CD4-positive, alpha-beta T cell (primary cell): ENCODE measurements around the gene SEMA3E. TPM values are rescaled to one million over a fixed set of nuclear protein-coding genes. Genes with fewer than 3 reads are reported as not detected.

Experiments used
- ATAC-seq: fragments of 200-7000 bp; cut with Tn5 transposase; one replicate; pipeline ENCODE4 v1.10.0; 2022; ENCODE audit warnings: mild to moderate bottlenecking; ENCODE audit not compliant: poor library complexity
- CTCF ChIA-PET: fragments of 350-600 bp; sonication (Branson Sonifier 250); formaldehyde crosslinking; loops from one replicate; lab custom pipeline; 2021; ENCODE audit warnings: antibody characterized with exemption, inconsistent platforms; lab: Charles Lee
- POLR2A ChIA-PET: fragments of 350-600 bp; sonication (Branson Sonifier 250); formaldehyde crosslinking; loops from one replicate; lab custom pipeline; 2021; ENCODE audit warnings: antibody characterized with exemption, inconsistent platforms; lab: Charles Lee
- DNase-seq, 14 experiments: peaks; one replicate each; pipeline ENCODE4 v3.0.0-alpha.2; 2013 to 2020; ENCODE audit warnings: mixed read lengths in 2 of 14
- H3K27ac ChIP-seq, 2 donors: one replicate each; pipeline versions ENCODE4 v1.5.1 to v1.7.0; 2013; ENCODE audit warnings: low read length in 2 of 2, low read depth in 1 of 2, mild to moderate bottlenecking in 1 of 2
- H3K27me3 ChIP-seq, 2 experiments: 1 replicate in 1 of 2; 2 replicates in 1 of 2; pipeline versions ENCODE4 v1.6.1 to v1.7.0; 2013; ENCODE audit warnings: low read length in 2 of 2, control low read depth in 1 of 2, mild to moderate bottlenecking in 1 of 2, moderate library complexity in 1 of 2; ENCODE audit not compliant: insufficient read depth in 2 of 2, control insufficient read depth in 1 of 2
- H3K36me3 ChIP-seq: one replicate; pipeline ENCODE4 v1.6.1; 2013; ENCODE audit warnings: low read length, control low read depth; ENCODE audit not compliant: insufficient read depth
- H3K4me1 ChIP-seq: one replicate; pipeline ENCODE4 v1.6.1; 2013; ENCODE audit warnings: low read length, control low read depth; ENCODE audit not compliant: insufficient read depth
- H3K4me3 ChIP-seq: one replicate; pipeline ENCODE4 v1.5.1; 2013; ENCODE audit warnings: mild to moderate bottlenecking, low read length, moderate library complexity
- H3K9me3 ChIP-seq, 2 experiments: 1 replicate in 1 of 2; 2 replicates in 1 of 2; pipeline versions ENCODE4 v1.6.1 to v1.7.0; 2013; ENCODE audit warnings: low read length in 2 of 2, mild to moderate bottlenecking in 2 of 2, control low read depth in 1 of 2, moderate library complexity in 1 of 2; ENCODE audit not compliant: control insufficient read depth in 1 of 2, insufficient read depth in 1 of 2
- H3K27ac Mint-ChIP-seq: one replicate; pipeline ENCODE4 v1.8.0; 2020; ENCODE audit warnings: mixed read lengths
- H3K27me3 Mint-ChIP-seq: one replicate; pipeline ENCODE4 v1.8.0; 2021; ENCODE audit warnings: mixed read lengths
- H3K36me3 Mint-ChIP-seq: one replicate; pipeline ENCODE4 v1.8.0; 2021; ENCODE audit warnings: low read depth, mixed read lengths
- H3K4me1 Mint-ChIP-seq: one replicate; pipeline ENCODE4 v1.8.0; 2021; ENCODE audit warnings: low read depth, mixed read lengths
- H3K4me3 Mint-ChIP-seq: one replicate; pipeline ENCODE4 v1.8.0; 2020; ENCODE audit warnings: mild to moderate bottlenecking, mixed read lengths
- H3K9me3 Mint-ChIP-seq: one replicate; pipeline ENCODE4 v1.8.0; 2020; ENCODE audit warnings: mixed read lengths
- intact Hi-C, 2 experiments: fragments of 100-400 bp; cut with DNase I in 1 of 2; cut with micrococcal nuclease in 1 of 2; formaldehyde crosslinking; loops; one replicate each; pipeline versions ENCODE4 v1.15.1 to v1.9.0; 2023 to 2025; cut with DNase I, micrococcal nuclease
- total RNA-seq, 174 experiments: library from RNA in 2 of 174; stranded (reverse) in 2 of 174; gene quantifications; one replicate each; pipeline ENCODE4 v1.2.3 and lab custom pipeline; 2021 to 2026
- TF ChIP-seq, protein P1 (sequence below): fragments of 200-600 bp; IDR thresholded peaks from one replicate; pipeline ENCODE4 v1.8.0; 2022; ENCODE audit warnings: antibody characterized with exemption, mild to moderate bottlenecking

The SEMA3E gene
- total RNA-seq, 2 experiments from 2014 or later: not detected

DNA sequence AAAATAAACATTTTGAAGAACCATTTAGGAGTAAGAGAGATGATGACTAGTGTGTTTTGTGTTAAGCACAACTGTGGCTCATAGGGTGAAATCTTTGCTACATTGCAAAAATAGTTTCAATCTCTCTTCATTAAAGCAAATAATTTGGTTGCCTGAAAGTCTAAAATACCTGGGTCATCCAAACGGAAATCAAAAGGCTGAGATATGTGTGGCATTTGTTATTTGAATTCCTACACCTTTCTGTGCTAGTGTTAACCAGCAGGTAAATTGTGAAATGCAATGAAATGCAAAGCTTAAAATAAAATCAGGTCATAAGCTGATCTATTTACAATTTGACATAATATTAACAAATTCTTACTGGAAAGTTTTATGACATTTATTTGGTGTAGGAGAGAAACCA, 40.9 kb upstream of the SEMA3E start:
- no peak overlapping the region for H3K4me3 Mint-ChIP-seq
- intact Hi-C loops: no loop called here
- no peaks in the 10 kb centered on the region for H3K27me3 ChIP-seq

DNA sequence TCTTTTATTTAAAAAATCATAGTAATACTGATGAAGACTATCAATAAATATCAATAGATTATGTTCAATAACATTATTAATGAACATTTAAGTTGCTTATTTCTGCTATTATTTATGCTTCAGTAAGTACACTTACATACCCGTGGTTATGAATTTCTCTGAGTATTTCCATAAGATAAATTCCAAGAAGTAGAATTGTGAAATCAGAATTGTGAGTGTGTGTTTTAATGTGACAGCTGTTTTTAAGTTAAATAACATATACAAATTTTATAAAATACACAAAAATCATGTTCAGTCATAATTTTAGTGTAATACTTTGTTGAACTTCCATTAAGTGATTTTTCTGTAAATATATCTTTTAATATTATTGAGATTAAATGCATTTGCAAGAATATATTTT, 37.5 kb upstream of the SEMA3E start:
- Mint-ChIP-seq H3K4me1 (no peaks in the 10 kb centered on the region), H3K9me3 (peaks cover 3% of the 10 kb centered on the region), H3K4me3 (no peak overlapping the region), H3K27ac (no peak overlapping the region), H3K27me3 (no peaks in the 10 kb centered on the region), H3K36me3 (no peaks in the 10 kb centered on the region)
- ATAC-seq (no peak), DNase-seq (no peak)
- no peaks in the 10 kb centered on the region for H3K9me3 ChIP-seq
- H3K4me1 ChIP-seq: no peaks in the 10 kb centered on the region
- TF ChIP-seq, protein P1, sequence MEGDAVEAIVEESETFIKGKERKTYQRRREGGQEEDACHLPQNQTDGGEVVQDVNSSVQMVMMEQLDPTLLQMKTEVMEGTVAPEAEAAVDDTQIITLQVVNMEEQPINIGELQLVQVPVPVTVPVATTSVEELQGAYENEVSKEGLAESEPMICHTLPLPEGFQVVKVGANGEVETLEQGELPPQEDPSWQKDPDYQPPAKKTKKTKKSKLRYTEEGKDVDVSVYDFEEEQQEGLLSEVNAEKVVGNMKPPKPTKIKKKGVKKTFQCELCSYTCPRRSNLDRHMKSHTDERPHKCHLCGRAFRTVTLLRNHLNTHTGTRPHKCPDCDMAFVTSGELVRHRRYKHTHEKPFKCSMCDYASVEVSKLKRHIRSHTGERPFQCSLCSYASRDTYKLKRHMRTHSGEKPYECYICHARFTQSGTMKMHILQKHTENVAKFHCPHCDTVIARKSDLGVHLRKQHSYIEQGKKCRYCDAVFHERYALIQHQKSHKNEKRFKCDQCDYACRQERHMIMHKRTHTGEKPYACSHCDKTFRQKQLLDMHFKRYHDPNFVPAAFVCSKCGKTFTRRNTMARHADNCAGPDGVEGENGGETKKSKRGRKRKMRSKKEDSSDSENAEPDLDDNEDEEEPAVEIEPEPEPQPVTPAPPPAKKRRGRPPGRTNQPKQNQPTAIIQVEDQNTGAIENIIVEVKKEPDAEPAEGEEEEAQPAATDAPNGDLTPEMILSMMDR: no peak
- CTCF ChIA-PET: no interaction called here
- no peak overlapping the region for H3K4me3 ChIP-seq
- no peak overlapping the region for H3K27ac ChIP-seq
- no peaks in the 10 kb centered on the region for H3K27me3 ChIP-seq
- POLR2A ChIA-PET: no interaction called here
- intact Hi-C loops: no loop called here
- H3K36me3 ChIP-seq: no peaks in the 10 kb centered on the region

More for the DNA sequence above, 40.9 kb upstream of the SEMA3E start:
- TF ChIP-seq, protein P1: no peak
- Mint-ChIP-seq H3K27ac (no peak overlapping the region), H3K36me3 (no peaks in the 10 kb centered on the region), H3K27me3 (no peaks in the 10 kb centered on the region), H3K4me1 (no peaks in the 10 kb centered on the region), H3K9me3 (peaks cover 3% of the 10 kb centered on the region)
- no peak for ATAC-seq
- no peak overlapping the region for H3K27ac ChIP-seq
- no peaks in the 10 kb centered on the region for H3K9me3 ChIP-seq
- ChIA-PET POLR2A (no interaction called here), CTCF (no interaction called here)
- no peak for DNase-seq
- H3K4me3 ChIP-seq: no peak overlapping the region
- no peaks in the 10 kb centered on the region for H3K36me3 ChIP-seq
- H3K4me1 ChIP-seq: no peaks in the 10 kb centered on the region

DNA sequence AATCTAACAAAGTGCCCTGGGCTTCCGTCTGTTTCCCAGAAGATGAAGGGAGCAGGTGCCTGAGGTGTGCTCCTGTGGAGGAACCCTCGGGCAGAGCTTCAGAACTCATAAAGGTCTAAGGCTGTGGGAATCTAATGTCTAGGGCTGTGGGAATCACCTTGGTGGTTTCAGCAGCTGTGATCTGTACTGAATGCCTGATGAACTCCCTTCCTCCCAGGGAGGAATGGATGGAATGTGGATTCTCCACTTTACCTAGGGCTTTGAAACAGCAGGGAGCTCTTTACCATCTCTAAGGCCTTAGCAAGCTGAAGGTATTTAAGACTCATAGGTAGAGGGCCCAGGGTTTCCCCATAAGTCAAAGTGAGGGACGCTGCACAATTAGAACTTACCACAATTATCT, 36.0 kb upstream of the SEMA3E start:
- Histone ChIP-seq H3K27ac (no peak overlapping the region), H3K4me1 (no peaks in the 10 kb centered on the region), H3K9me3 (peaks cover 0 to 1% of the 10 kb centered on the region in 2 experiments), H3K27me3 (no peaks in the 10 kb centered on the region), H3K4me3 (no peak overlapping the region), H3K36me3 (no peaks in the 10 kb centered on the region)
- Mint-ChIP-seq H3K27ac (no peak overlapping the region), H3K36me3 (no peaks in the 10 kb centered on the region), H3K4me3 (no peak overlapping the region), H3K9me3 (peaks cover 3% of the 10 kb centered on the region), H3K4me1 (no peaks in the 10 kb centered on the region), H3K27me3 (no peaks in the 10 kb centered on the region)
- ATAC-seq (no peak), DNase-seq (no peak)
- TF ChIP-seq, protein P1: no peak
- ChIA-PET POLR2A (no interaction called here), CTCF (no interaction called here)
- intact Hi-C loops: no loop called here
